Body of pancreas (tissue), 4 donors: ENCODE results near the gene DNAJC7. TPM values are rescaled to one million over a fixed set of nuclear protein-coding genes. Genes with fewer than 3 reads are reported as not detected.

Experiments
- ATAC-seq: fragments of 150-250 bp; one replicate; pipeline ENCODE4 v1.9.1; 2016
- DNase-seq, 4 donors: peaks; one replicate each; pipeline ENCODE4 v3.0.0-alpha.2; 2019
- H3K27ac ChIP-seq, 4 donors: fragments of 200-600 bp; sonication (generic); 1 replicate in 3 of 4; 2 replicates in 1 of 4; pipeline versions ENCODE4 v1.5.1 to v1.6.1; 2016 to 2019; ENCODE audit warnings: mild to moderate bottlenecking in 1 of 4, mixed read lengths in 1 of 4, moderate library complexity in 1 of 4
- H3K27me3 ChIP-seq, 2 donors: fragments of 200-600 bp; sonication (generic); one replicate each; pipeline ENCODE4 v1.6.0; 2016; ENCODE audit warnings: mild to moderate bottlenecking in 1 of 2
- H3K36me3 ChIP-seq, 2 donors: fragments of 200-600 bp; sonication (generic); replicated peaks in 1 of 2; 2 replicates each; pipeline ENCODE4 v1.5.1; 2016; ENCODE audit warnings: low read depth in 2 of 2; ENCODE audit not compliant: insufficient read depth in 1 of 2
- H3K4me1 ChIP-seq: fragments of 200-600 bp; sonication (generic); one replicate; pipeline ENCODE4 v1.6.0; 2016
- H3K4me3 ChIP-seq, 2 donors: fragments of 200-600 bp; sonication (generic); 1 replicate in 1 of 2; 2 replicates in 1 of 2; pipeline ENCODE4 v1.5.1; 2016 to 2019
- H3K9me3 ChIP-seq, 3 donors: fragments of 200-600 bp; sonication (generic); 1 replicate in 2 of 3; 2 replicates in 1 of 3; pipeline ENCODE4 v1.5.1; 2016
- CTCF ChIP-seq, 7 experiments: fragments of 450-650 bp in 4 of 7; fragments of 200-600 bp in 3 of 7; sonication (generic) in 3 of 7; IDR thresholded peaks; one replicate each; pipeline ENCODE4 v1.5.1; 2016 to 2019; ENCODE audit warnings: antibody characterized with exemption in 7 of 7
- POLR2A ChIP-seq, 3 donors: fragments of 450-650 bp; IDR thresholded peaks; one replicate each; pipeline ENCODE4 v1.6.1; 2016; ENCODE audit warnings: antibody characterized with exemption in 3 of 3, mild to moderate bottlenecking in 2 of 3
- WGBS, 2 donors: methylation state at CpG; one replicate each; pipeline ENCODE4 v1.1.5; 2017; 5-methylcytosine and 5-hydroxymethylcytosine counted together
- intact Hi-C: fragments of 100-400 bp; cut with DNase I; formaldehyde crosslinking; loops from one replicate; pipeline ENCODE4 v1.15.1; 2023
- total RNA-seq, 2 donors: library from RNA; depleted of rRNA; stranded (reverse); fragments of >200 nt; gene quantifications; one replicate each; pipeline ENCODE4 v1.1.0, GENCODE V29; 2016

The DNAJC7 gene
- total RNA-seq, 2 donors from 2014 or later: 32.4 to 43.5 TPM

GRCh38 chr17:42060231-42060630, 43.0 kb upstream of the DNAJC7 start:
- ATAC-seq (no peak), DNase-seq (no peak)
- intact Hi-C loops: no loop called here
- TF ChIP-seq CTCF (IDR thresholded peaks at IDR 0.05) (no peak), POLR2A (IDR thresholded peaks at IDR 0.05) (no peak)
- H3K9me3 ChIP-seq: no peaks in the 10 kb centered on the region
- H3K27me3 ChIP-seq: no peaks in the 10 kb centered on the region
- H3K4me1 ChIP-seq: no peaks in the 10 kb centered on the region
- WGBS, 2 donors: 86% methylated on average over 4 of the region's 4 CpGs
- H3K27ac ChIP-seq: no peak overlapping the region
- H3K36me3 ChIP-seq: no peaks in the 10 kb centered on the region
- H3K4me3 ChIP-seq: no peak overlapping the region

DNA sequence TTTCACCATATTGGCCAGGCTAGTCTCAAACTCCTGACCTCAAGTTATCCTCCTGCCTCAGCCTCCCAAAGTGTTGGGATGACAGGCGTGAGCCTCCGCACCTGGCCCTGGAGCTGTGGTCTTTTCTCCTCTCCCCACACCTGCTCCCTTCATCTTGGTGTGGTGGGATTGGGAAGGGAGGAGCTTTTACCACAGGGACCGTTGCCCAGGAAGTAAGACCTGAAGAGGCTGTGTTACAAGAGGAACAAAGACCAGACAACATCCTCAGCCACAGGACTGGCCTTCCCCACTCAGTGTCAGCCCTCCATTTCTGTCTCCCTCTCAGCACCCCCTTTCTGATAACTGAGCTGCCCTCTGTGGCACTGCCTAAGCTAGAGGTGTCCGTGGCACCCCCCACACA, 42.6 kb upstream of the DNAJC7 start:
- 62 to 69% methylated on average over 4 of the region's 4 CpGs for WGBS, 2 donors
- DNase-seq (no peak), ATAC-seq (no peak)
- Histone ChIP-seq H3K36me3 (no peaks in the 10 kb centered on the region), H3K4me1 (no peaks in the 10 kb centered on the region), H3K27ac (no peak overlapping the region), H3K4me3 (no peak overlapping the region), H3K27me3 (no peaks in the 10 kb centered on the region), H3K9me3 (no peaks in the 10 kb centered on the region)
- intact Hi-C loops: no loop called here
- TF ChIP-seq CTCF (IDR thresholded peaks at IDR 0.05) (no peak), POLR2A (IDR thresholded peaks at IDR 0.05) (no peak)

GRCh38 chr17:42058063-42058462, 40.8 kb upstream of the DNAJC7 start:
- H3K36me3 ChIP-seq: no peaks in the 10 kb centered on the region
- no peaks in the 10 kb centered on the region for H3K4me1 ChIP-seq
- no peak overlapping the region for H3K4me3 ChIP-seq
- intact Hi-C loops: no loop called here
- WGBS, 2 donors: 54 to 63% methylated on average over 5 to 7 of the region's 7 CpGs
- TF ChIP-seq CTCF (IDR thresholded peaks at IDR 0.05): no peak
- no peak for TF ChIP-seq POLR2A (IDR thresholded peaks at IDR 0.05)
- no peak overlapping the region for H3K27ac ChIP-seq
- H3K9me3 ChIP-seq: no peaks in the 10 kb centered on the region
- H3K27me3 ChIP-seq: no peaks in the 10 kb centered on the region
- no peak for ATAC-seq
- DNase-seq: no peak

DNA sequence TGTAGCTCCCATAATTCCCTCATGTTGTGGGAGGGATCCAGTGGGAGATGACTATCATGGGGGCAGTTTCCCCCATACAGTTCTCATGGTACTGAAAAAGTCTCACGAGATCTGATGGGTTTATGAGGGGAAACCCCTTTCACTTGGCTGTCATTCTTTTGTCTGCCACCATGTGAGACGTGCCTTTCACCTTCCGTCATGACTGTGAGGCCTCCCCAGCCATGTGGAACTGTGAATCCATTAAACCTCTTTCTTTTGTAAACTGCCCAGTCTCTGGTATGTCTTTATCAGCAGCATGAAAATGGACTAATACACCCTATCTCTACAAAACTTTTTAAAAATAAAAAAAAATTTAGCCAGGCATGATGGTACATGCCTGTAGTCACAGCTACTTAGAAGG, 39.4 kb upstream of the DNAJC7 start:
- 69 to 81% methylated on average over 3 of the region's 3 CpGs for WGBS, 2 donors
- DNase-seq (no peak), ATAC-seq (no peak)
- no peak overlapping the region for H3K27ac ChIP-seq
- no peak overlapping the region for H3K4me3 ChIP-seq
- H3K4me1 ChIP-seq: no peaks in the 10 kb centered on the region
- H3K27me3 ChIP-seq: no peaks in the 10 kb centered on the region
- intact Hi-C loops: no loop called here
- H3K9me3 ChIP-seq: no peaks in the 10 kb centered on the region
- TF ChIP-seq POLR2A (IDR thresholded peaks at IDR 0.05) (no peak), CTCF (IDR thresholded peaks at IDR 0.05) (no peak)
- H3K36me3 ChIP-seq: no peaks in the 10 kb centered on the region

GRCh38 chr17:42055496-42055895, 38.3 kb upstream of the DNAJC7 start:
- Histone ChIP-seq H3K9me3 (no peaks in the 10 kb centered on the region), H3K36me3 (no peaks in the 10 kb centered on the region), H3K27ac (no peak overlapping the region), H3K27me3 (no peaks in the 10 kb centered on the region), H3K4me1 (peaks cover 6% of the 10 kb centered on the region), H3K4me3 (no peak overlapping the region)
- WGBS, 2 donors: 50 to 69% methylated on average over 6 of the region's 6 CpGs
- DNase-seq (no peak), ATAC-seq (no peak)
- no peak for TF ChIP-seq CTCF (IDR thresholded peaks at IDR 0.05)
- TF ChIP-seq POLR2A (IDR thresholded peaks at IDR 0.05): no peak
- intact Hi-C loops: no loop called here
